A549 (cell line): Measurements from ENCODE around the gene GRID2. TPM values are rescaled to one million over a fixed set of nuclear protein-coding genes. Genes with fewer than 3 reads are reported as not detected.

Source experiments
- ATAC-seq, 2 experiments: fragments of 200-7000 bp in 1 of 2; fragments of >200 bp in 1 of 2; cut with Nextera tagmentation in 1 of 2; cut with Tn5 transposase in 1 of 2; 3 replicates each; pipeline versions ENCODE4 v1.8.0 to v1.9.1; 2018 to 2020; ENCODE audit warnings: mild to moderate bottlenecking in 1 of 2, moderate library complexity in 1 of 2
- CTCF ChIA-PET: fragments of 300-600 bp; sonication (Branson Sonifier 250); formaldehyde crosslinking; extraction: SDS; loops from one replicate; lab custom pipeline; 2021; ENCODE audit warnings: antibody characterized with exemption, inconsistent platforms; lab: Yijun Ruan, JAX
- POLR2A ChIA-PET: fragments of 350-600 bp; formaldehyde crosslinking; extraction: SDS; loops from one replicate; lab custom pipeline; 2021; ENCODE audit warnings: antibody characterized with exemption, inconsistent platforms; lab: Yijun Ruan, JAX
- DNase-seq, 2 experiments: peaks; one replicate each; pipeline versions ENCODE4 v3.0.0 to v3.0.0-alpha.2; 2011 to 2016; ENCODE audit warnings: low read depth in 1 of 2, low spot score in 1 of 2
- FAIRE-seq: peaks from 2 replicates; lab custom pipeline; 2011; peaks lifted over from hg19 to GRCh38; lab: Jason Lieb, UNC
- H3K27ac ChIP-seq, 2 experiments: fragments of >200 bp; sonication (Bioruptor Twin); formaldehyde crosslinking; 3 replicates each; pipeline ENCODE4 v1.5.1; 2016 to 2017
- H3K4me1 ChIP-seq: fragments of >200 bp; sonication (Bioruptor Twin); formaldehyde crosslinking; 3 replicates; pipeline ENCODE4 v1.6.1; 2016
- H3K4me2 ChIP-seq: fragments of >200 bp; sonication (Bioruptor Twin); formaldehyde crosslinking; 3 replicates; pipeline ENCODE4 v1.6.1; 2016
- H3K4me3 ChIP-seq: fragments of >200 bp; sonication (Bioruptor Twin); formaldehyde crosslinking; 3 replicates; pipeline ENCODE4 v1.5.1; 2016
- H3K9me3 ChIP-seq: fragments of >200 bp; sonication (Bioruptor Twin); formaldehyde crosslinking; 3 replicates; pipeline ENCODE4 v1.6.1; 2016
- ATOH8 ChIP-seq: fragments of 250-450 bp; sonication (Bioruptor Pico); IDR thresholded peaks from 2 replicates; pipeline ENCODE4 v1.5.0; 2020; ENCODE audit warnings: low read depth, mild to moderate bottlenecking, moderate library complexity
- BCL3 ChIP-seq: fragments of >200 bp; sonication (Bioruptor Twin); formaldehyde crosslinking; IDR thresholded peaks from 3 replicates; pipeline ENCODE4 v1.6.1; 2016
- CBX8 ChIP-seq: fragments of 200-600 bp; sonication (generic); IDR thresholded peaks from 2 replicates; pipeline ENCODE4 v1.6.1; 2016
- CEBPB ChIP-seq, 2 experiments: fragments of >200 bp in 1 of 2; sonication (Bioruptor Twin) in 1 of 2; formaldehyde crosslinking in 1 of 2; IDR thresholded peaks; 2 replicates each; pipeline ENCODE4 v1.6.1; 2012 to 2016
- CHD2 ChIP-seq: fragments of 150-350 bp; IDR thresholded peaks from 2 replicates; pipeline ENCODE4 v1.6.1; 2014; ENCODE audit warnings: low read length; ENCODE audit not compliant: partially characterized antibody
- HEYL ChIP-seq: fragments of 250-450 bp; sonication (Bioruptor Pico); IDR thresholded peaks from 2 replicates; pipeline ENCODE4 v1.8.0; 2021; ENCODE audit warnings: mild to moderate bottlenecking, moderate library complexity
- JUN ChIP-seq, 2 experiments: fragments of >200 bp; sonication (Bioruptor Twin); formaldehyde crosslinking; IDR thresholded peaks; 2 replicates in 1 of 2; 3 replicates in 1 of 2; pipeline ENCODE4 v1.6.1; 2016 to 2017
- JUNB ChIP-seq: fragments of >200 bp; sonication (Bioruptor Twin); formaldehyde crosslinking; IDR thresholded peaks from 2 replicates; pipeline ENCODE4 v1.6.1; 2016
- MAZ ChIP-seq: fragments of 150-350 bp; IDR thresholded peaks from 2 replicates; pipeline ENCODE4 v1.6.1; 2014; ENCODE audit warnings: antibody characterized with exemption, low read depth, low read length, borderline replicate concordance
- NR3C1 ChIP-seq: fragments of >200 bp; sonication (Bioruptor Twin); formaldehyde crosslinking; IDR thresholded peaks from 3 replicates; pipeline ENCODE4 v1.6.1; 2017
- RFX5 ChIP-seq: fragments of 450-650 bp; IDR thresholded peaks from 2 replicates; pipeline ENCODE4 v1.7.1; 2014; ENCODE audit warnings: antibody characterized with exemption, mild to moderate bottlenecking, moderate library complexity
- RNF2 ChIP-seq: fragments of 200-600 bp; sonication (generic); IDR thresholded peaks from 2 replicates; pipeline ENCODE4 v1.6.1; 2016; ENCODE audit warnings: low read depth, mild to moderate bottlenecking, antibody characterized with exemption, moderate library complexity, borderline replicate concordance
- TFCP2L1 ChIP-seq: fragments of 250-450 bp; sonication (Bioruptor Pico); IDR thresholded peaks from 2 replicates; pipeline ENCODE4 v1.5.0; 2021; ENCODE audit warnings: mild to moderate bottlenecking
- ZC3H11A ChIP-seq: fragments of 450-650 bp; IDR thresholded peaks from 2 replicates; pipeline ENCODE4 v1.6.1; 2014; ENCODE audit warnings: antibody characterized with exemption, mild to moderate bottlenecking
- ZFP36 ChIP-seq: fragments of 450-650 bp; IDR thresholded peaks from 2 replicates; pipeline ENCODE4 v1.6.1; 2014; ENCODE audit warnings: borderline replicate concordance; ENCODE audit not compliant: partially characterized antibody
- ZSCAN20 ChIP-seq: fragments of 250-450 bp; sonication (Bioruptor Pico); IDR thresholded peaks from 2 replicates; pipeline ENCODE4 v1.8.0; 2022; ENCODE audit warnings: mild to moderate bottlenecking, moderate library complexity
- WGBS: methylation state at CpG from one replicate; pipeline ENCODE4 v1.1.6; 2017; ENCODE audit errors: missing lambda C conversion rate; 5-methylcytosine and 5-hydroxymethylcytosine counted together
- polyA plus RNA-seq, 4 experiments: library from polyadenylated mRNA; depleted of rRNA in 3 of 4; stranded (reverse); fragments of >200 nt; fragmentation: RNase III in 1 of 4; extraction: RNeasy Plus Mini Kit Qiagen cat#74134 plus additional on column Dnase treatment in 1 of 4; gene quantifications; 2 replicates in 3 of 4; 3 replicates in 1 of 4; pipeline ENCODE4 v1.2.3, GENCODE V29; 2011 to 2017
- TF ChIP-seq, protein P1 (sequence below): fragments of 200-600 bp; sonication (generic); IDR thresholded peaks from 2 replicates; pipeline ENCODE4 v1.6.1; 2016; ENCODE audit warnings: antibody characterized with exemption, mild to moderate bottlenecking, moderate library complexity
- TF ChIP-seq, protein P2 (sequence below): fragments of 450-650 bp; IDR thresholded peaks from 2 replicates; pipeline ENCODE4 v1.6.1; 2014; ENCODE audit warnings: antibody characterized with exemption

Gene GRID2
- polyA plus RNA-seq, 2 of the 4 experiments (the other 2 are of a cell fraction) = not detected

DNA sequence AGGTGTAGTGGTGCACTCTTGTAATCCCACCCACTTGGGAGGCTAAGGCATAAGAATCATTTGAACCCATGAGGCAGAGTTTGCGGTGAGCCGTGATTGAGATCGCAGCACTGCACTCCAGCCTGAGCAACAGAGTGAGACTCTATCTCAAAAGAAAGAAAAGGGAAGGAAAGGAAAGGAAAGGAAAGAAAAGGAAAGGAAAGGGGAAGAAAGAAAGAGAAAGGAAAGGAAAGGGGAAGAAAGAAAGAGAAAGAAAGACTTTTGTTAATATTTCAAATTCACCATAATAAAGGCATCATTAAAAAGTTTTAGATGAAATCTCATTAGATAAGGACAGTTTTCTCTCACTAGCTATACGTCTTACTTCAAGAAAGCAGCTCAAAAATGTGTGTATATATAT is 864.3 kb downstream of the GRID2 start:
- Histone ChIP-seq H3K4me1 (no peaks in the 10 kb centered on the region), H3K4me3 (no peak overlapping the region), H3K4me2 (no peak overlapping the region), H3K9me3 (no peaks in the 10 kb centered on the region), H3K27ac (no peak overlapping the region)
- ChIA-PET POLR2A (no interaction called here), CTCF (no interaction called here)
- WGBS = 49% methylated on average over 4 of the region's 4 CpGs
- no peak for FAIRE-seq
- DNase-seq = no peak
- no peak for TF ChIP-seq CBX8
- no peak for TF ChIP-seq ATOH8 (CRISPR knock-in tag)
- no peak for TF ChIP-seq CHD2
- no peak for TF ChIP-seq ZFP36
- no peak for TF ChIP-seq MAZ
- TF ChIP-seq ZSCAN20 (CRISPR knock-in tag) = no peak
- TF ChIP-seq JUN (IDR thresholded peaks at IDR 0.05) = no peak
- no peak for ATAC-seq

DNA sequence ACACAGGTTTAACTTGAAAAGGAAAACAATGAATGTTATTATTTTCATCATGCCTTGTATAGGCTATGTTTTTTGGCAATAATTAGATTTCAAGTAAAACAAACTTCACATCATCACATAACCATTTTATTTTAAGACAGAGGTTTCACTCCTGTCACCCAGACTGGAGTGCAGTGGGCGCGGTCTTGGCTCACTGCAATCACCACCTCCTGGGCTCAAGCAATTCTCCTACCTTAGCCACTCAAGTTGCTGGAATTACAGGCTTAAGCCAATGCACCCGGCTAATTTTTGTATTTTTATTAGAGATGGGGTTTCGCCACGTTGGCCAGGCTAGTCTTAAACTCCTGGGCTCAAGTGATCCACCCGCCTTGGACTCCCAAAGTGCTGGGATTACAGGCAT is 866.2 kb downstream of the GRID2 start:
- POLR2A ChIA-PET = no interaction called here
- no peaks in the 10 kb centered on the region for H3K4me1 ChIP-seq
- TF ChIP-seq RFX5 = no peak
- TF ChIP-seq BCL3 = no peak
- CTCF ChIA-PET = no interaction called here
- no peak overlapping the region for H3K27ac ChIP-seq
- 66% methylated on average over 6 of the region's 6 CpGs for WGBS
- no peak for ATAC-seq
- H3K4me3 ChIP-seq = no peak overlapping the region
- no peak for DNase-seq
- H3K9me3 ChIP-seq = no peaks in the 10 kb centered on the region
- no peak overlapping the region for H3K4me2 ChIP-seq
- no peak for FAIRE-seq

GRCh38 chr4:93174598-93174997 is 870.8 kb downstream of the GRID2 start:
- Histone ChIP-seq H3K27ac (no peak overlapping the region), H3K4me2 (no peak overlapping the region), H3K9me3 (no peaks in the 10 kb centered on the region), H3K4me1 (no peaks in the 10 kb centered on the region), H3K4me3 (no peak overlapping the region)
- ChIA-PET POLR2A (no interaction called here), CTCF (no interaction called here)
- TF ChIP-seq MAZ (no peak), HEYL (no peak), ZC3H11A (no peak), JUNB (no peak), TFCP2L1 (no peak), CEBPB (IDR thresholded peaks at IDR 0.05) (no peak), NR3C1 (no peak), RNF2 (no peak), JUN (IDR thresholded peaks at IDR 0.05) (no peak)
- TF ChIP-seq, protein P1, sequence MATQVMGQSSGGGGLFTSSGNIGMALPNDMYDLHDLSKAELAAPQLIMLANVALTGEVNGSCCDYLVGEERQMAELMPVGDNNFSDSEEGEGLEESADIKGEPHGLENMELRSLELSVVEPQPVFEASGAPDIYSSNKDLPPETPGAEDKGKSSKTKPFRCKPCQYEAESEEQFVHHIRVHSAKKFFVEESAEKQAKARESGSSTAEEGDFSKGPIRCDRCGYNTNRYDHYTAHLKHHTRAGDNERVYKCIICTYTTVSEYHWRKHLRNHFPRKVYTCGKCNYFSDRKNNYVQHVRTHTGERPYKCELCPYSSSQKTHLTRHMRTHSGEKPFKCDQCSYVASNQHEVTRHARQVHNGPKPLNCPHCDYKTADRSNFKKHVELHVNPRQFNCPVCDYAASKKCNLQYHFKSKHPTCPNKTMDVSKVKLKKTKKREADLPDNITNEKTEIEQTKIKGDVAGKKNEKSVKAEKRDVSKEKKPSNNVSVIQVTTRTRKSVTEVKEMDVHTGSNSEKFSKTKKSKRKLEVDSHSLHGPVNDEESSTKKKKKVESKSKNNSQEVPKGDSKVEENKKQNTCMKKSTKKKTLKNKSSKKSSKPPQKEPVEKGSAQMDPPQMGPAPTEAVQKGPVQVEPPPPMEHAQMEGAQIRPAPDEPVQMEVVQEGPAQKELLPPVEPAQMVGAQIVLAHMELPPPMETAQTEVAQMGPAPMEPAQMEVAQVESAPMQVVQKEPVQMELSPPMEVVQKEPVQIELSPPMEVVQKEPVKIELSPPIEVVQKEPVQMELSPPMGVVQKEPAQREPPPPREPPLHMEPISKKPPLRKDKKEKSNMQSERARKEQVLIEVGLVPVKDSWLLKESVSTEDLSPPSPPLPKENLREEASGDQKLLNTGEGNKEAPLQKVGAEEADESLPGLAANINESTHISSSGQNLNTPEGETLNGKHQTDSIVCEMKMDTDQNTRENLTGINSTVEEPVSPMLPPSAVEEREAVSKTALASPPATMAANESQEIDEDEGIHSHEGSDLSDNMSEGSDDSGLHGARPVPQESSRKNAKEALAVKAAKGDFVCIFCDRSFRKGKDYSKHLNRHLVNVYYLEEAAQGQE = no peak
- TF ChIP-seq, protein P2, sequence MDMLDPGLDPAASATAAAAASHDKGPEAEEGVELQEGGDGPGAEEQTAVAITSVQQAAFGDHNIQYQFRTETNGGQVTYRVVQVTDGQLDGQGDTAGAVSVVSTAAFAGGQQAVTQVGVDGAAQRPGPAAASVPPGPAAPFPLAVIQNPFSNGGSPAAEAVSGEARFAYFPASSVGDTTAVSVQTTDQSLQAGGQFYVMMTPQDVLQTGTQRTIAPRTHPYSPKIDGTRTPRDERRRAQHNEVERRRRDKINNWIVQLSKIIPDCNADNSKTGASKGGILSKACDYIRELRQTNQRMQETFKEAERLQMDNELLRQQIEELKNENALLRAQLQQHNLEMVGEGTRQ = no peak
- FAIRE-seq (no peak), DNase-seq (no peak), ATAC-seq (no peak)
- 83% methylated on average over 1 of the region's 1 CpG for WGBS
